Esophagus muscularis mucosa (tissue), 4 donors: ENCODE results near the gene RHBDL1. TPM values are rescaled to one million over a fixed set of nuclear protein-coding genes. Genes with fewer than 3 reads are reported as not detected.

Experiments
- DNase-seq: peaks from one replicate; pipeline ENCODE4 v3.0.0-alpha.2; 2017; ENCODE audit errors: extremely low spot score
- H3K27ac ChIP-seq, 4 donors: fragments of 200-600 bp; sonication (generic); replicated peaks in 1 of 4; 1 replicate in 3 of 4; 2 replicates in 1 of 4; pipeline ENCODE4 v1.5.1; 2016 to 2019; ENCODE audit warnings: mild to moderate bottlenecking in 1 of 4
- H3K27me3 ChIP-seq, 4 donors: fragments of 200-600 bp; sonication (generic); one replicate each; pipeline versions ENCODE4 v1.5.1 to v1.6.0; 2016 to 2019
- H3K36me3 ChIP-seq, 4 donors: fragments of 200-600 bp; sonication (generic); one replicate each; pipeline ENCODE4 v1.5.1; 2016 to 2019
- H3K4me1 ChIP-seq, 4 donors: fragments of 200-600 bp; sonication (generic); one replicate each; pipeline ENCODE4 v1.5.1; 2016 to 2019
- H3K4me3 ChIP-seq, 4 donors: fragments of 200-600 bp; sonication (generic); 1 replicate in 2 of 4; 2 replicates in 2 of 4; pipeline ENCODE4 v1.5.1; 2016 to 2019; ENCODE audit warnings: mild to moderate bottlenecking in 4 of 4, moderate library complexity in 1 of 4
- H3K9me3 ChIP-seq, 4 donors: fragments of 200-600 bp; sonication (generic); 1 replicate in 3 of 4; 2 replicates in 1 of 4; pipeline ENCODE4 v1.5.1; 2016 to 2019
- EP300 ChIP-seq: sonication (generic); formaldehyde crosslinking; IDR thresholded peaks from one replicate; pipeline ENCODE4 v1.6.1; 2017; ENCODE audit warnings: antibody characterized with exemption
- POLR2A ChIP-seq: fragments of 450-650 bp; IDR thresholded peaks from one replicate; pipeline ENCODE4 v1.6.1; 2017; ENCODE audit warnings: antibody characterized with exemption, moderate library complexity, mild to moderate bottlenecking, low read depth
- POLR2AphosphoS5 ChIP-seq, 2 donors: sonication (generic); formaldehyde crosslinking; IDR thresholded peaks; one replicate each; pipeline ENCODE4 v1.6.1; 2017; ENCODE audit warnings: antibody characterized with exemption in 2 of 2
- WGBS: methylation state at CpG from one replicate; pipeline ENCODE4 v1.1.5; 2018; 5-methylcytosine and 5-hydroxymethylcytosine counted together
- intact Hi-C: fragments of 100-400 bp; cut with DNase I; formaldehyde crosslinking; loops from one replicate; pipeline ENCODE4 v1.15.1; 2023
- total RNA-seq, 4 donors: library from RNA; depleted of rRNA; stranded (reverse); fragments of >200 nt; gene quantifications; one replicate each; pipeline versions ENCODE4 v1.1.0 to v1.2.1, GENCODE V29; 2016
- TF ChIP-seq, protein P1 (sequence below), 3 experiments: fragments of 200-600 bp in 2 of 3; fragments of 450-650 bp in 1 of 3; sonication (generic) in 2 of 3; IDR thresholded peaks; one replicate each; pipeline ENCODE4 v1.5.1; 2017 to 2019; ENCODE audit warnings: antibody characterized with exemption in 3 of 3, mild to moderate bottlenecking in 2 of 3, moderate library complexity in 1 of 3

Gene RHBDL1
- total RNA-seq, 4 donors from 2014 or later, result 0.17 to 2.0 (median 0.66) TPM

DNA sequence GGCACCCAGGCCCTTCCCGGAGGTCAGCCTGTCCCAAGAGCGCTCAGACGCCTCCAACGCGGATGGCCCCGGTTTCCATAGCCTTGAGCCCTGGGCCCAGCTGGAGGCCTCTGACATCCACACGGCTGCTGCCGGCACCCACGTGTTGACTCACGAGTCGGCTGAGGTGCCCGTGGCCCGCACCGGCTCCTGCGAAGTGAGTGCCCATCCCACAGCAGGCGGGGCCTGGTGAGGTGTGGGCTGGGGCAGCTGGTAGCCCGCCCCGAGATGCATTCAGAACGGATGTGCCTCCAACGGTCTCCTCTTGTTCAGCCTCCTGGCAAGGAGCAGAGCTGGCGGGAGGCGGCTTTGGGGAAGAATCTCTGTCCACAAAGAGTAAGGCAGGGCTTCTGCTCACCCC lies 23.6 kb upstream of the RHBDL1 start:
- TF ChIP-seq POLR2AphosphoS5 (IDR thresholded peaks at IDR 0.05), result no peak
- TF ChIP-seq, protein P1, sequence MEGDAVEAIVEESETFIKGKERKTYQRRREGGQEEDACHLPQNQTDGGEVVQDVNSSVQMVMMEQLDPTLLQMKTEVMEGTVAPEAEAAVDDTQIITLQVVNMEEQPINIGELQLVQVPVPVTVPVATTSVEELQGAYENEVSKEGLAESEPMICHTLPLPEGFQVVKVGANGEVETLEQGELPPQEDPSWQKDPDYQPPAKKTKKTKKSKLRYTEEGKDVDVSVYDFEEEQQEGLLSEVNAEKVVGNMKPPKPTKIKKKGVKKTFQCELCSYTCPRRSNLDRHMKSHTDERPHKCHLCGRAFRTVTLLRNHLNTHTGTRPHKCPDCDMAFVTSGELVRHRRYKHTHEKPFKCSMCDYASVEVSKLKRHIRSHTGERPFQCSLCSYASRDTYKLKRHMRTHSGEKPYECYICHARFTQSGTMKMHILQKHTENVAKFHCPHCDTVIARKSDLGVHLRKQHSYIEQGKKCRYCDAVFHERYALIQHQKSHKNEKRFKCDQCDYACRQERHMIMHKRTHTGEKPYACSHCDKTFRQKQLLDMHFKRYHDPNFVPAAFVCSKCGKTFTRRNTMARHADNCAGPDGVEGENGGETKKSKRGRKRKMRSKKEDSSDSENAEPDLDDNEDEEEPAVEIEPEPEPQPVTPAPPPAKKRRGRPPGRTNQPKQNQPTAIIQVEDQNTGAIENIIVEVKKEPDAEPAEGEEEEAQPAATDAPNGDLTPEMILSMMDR (IDR thresholded peaks at IDR 0.05), result no peak
- TF ChIP-seq EP300, result no peak
- no peak for TF ChIP-seq POLR2A
- Histone ChIP-seq H3K9me3 (no peaks in the 10 kb centered on the region), H3K36me3 (peaks cover 0 to 52% (median 24%) of the 10 kb centered on the region in 4 donors), H3K4me3 (no peak overlapping the region), H3K4me1 (peaks cover 28 to 40% (median 34%) of the 10 kb centered on the region in 4 donors), H3K27ac (no peak overlapping the region), H3K27me3 (no peaks in the 10 kb centered on the region)
- 88% methylated on average over 15 of the region's 22 CpGs for WGBS
- DNase-seq, result no peak
- intact Hi-C loops, result no loop called here

DNA sequence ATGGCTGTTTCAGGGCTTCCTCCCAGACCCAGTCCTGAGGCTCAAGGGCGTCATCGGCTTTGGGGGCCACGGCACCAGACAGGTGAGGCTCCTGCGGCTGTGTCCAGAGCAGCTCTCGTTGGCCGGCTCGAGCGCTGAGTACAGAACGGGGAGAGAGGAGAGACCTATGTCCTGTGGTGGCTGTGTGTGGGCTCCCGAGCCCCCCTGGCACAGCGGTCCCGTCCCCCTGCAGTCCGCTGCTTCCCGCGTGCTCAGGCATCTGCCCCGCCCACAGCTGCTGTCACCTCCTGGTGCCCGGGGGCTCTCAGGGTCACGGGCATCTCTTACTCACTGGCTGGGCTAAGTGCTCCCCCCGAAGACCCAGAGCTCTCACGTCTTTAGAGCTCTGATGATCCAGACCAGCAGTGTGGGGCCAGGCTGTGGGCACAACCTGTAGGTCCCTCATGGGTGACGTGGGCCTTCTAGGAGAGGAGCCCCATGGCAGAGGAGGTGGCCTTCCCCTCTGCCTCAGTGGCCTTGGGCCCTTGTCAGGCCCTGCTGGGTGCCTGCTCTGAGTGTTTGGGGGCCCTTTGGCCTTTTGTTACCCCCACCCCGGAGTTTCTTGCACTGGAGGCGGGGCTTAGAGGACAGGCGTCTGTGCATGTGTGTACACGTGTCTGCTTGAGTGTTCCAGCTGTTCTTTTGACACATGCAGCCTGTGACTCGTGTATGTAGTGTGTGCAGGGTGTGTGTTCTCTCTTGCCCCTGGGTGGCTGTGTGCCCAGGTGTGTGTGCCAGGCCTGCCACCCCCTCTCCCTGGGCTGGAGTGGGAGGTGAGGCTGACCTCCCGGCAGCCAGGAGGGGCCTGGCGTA lies 22.8 kb upstream of the RHBDL1 start:
- peaks cover 0 to 56% (median 30%) of the 10 kb centered on the region in 4 donors for H3K36me3 ChIP-seq

GRCh38 chr16:654034-654433 lies 21.4 kb upstream of the RHBDL1 start:
- intact Hi-C loops, result no loop called here
- Histone ChIP-seq H3K9me3 (no peaks in the 10 kb centered on the region), H3K27me3 (no peaks in the 10 kb centered on the region), H3K27ac (no peak overlapping the region), H3K4me3 (no peak overlapping the region), H3K36me3 (peaks cover 0 to 70% (median 40%) of the 10 kb centered on the region in 4 donors), H3K4me1 (peaks cover 8 to 21% (median 13%) of the 10 kb centered on the region in 4 donors)
- WGBS, result 91% methylated on average over 12 of the region's 12 CpGs
- TF ChIP-seq EP300 (no peak), POLR2AphosphoS5 (IDR thresholded peaks at IDR 0.05) (no peak), POLR2A (no peak)
- TF ChIP-seq, protein P1 (IDR thresholded peaks at IDR 0.05), result no peak
- no peak for DNase-seq

More for the DNA sequence above, 22.8 kb upstream of the RHBDL1 start:
- whole genome bisulfite sequencing, result 82% methylated on average over 13 of the region's 28 CpGs
- no peak overlapping the region for H3K4me3 ChIP-seq
- peaks cover 19 to 32% (median 25%) of the 10 kb centered on the region in 4 donors for H3K4me1 ChIP-seq
- TF ChIP-seq EP300 (no peak), POLR2A (no peak), POLR2AphosphoS5 (IDR thresholded peaks at IDR 0.05) (no peak)
- TF ChIP-seq, protein P1 (IDR thresholded peaks at IDR 0.05), result no peak
- no peak for DNase-seq
- no peak overlapping the region for H3K27ac ChIP-seq
- no peaks in the 10 kb centered on the region for H3K9me3 ChIP-seq
- intact Hi-C loops, result no loop called here
- H3K27me3 ChIP-seq, result no peaks in the 10 kb centered on the region

GRCh38 chr16:657487-657886 lies 18.0 kb upstream of the RHBDL1 start:
- Histone ChIP-seq H3K27ac (no peak overlapping the region), H3K4me3 (no peak overlapping the region), H3K27me3 (no peaks in the 10 kb centered on the region), H3K36me3 (peaks cover 0 to 62% (median 37%) of the 10 kb centered on the region in 4 donors), H3K9me3 (no peaks in the 10 kb centered on the region), H3K4me1 (peaks cover 10 to 25% (median 20%) of the 10 kb centered on the region in 4 donors)
- intact Hi-C loops, result no loop called here
- DNase-seq, result no peak
- WGBS, result 100% methylated on average over 3 of the region's 22 CpGs
- no peak for TF ChIP-seq POLR2AphosphoS5 (IDR thresholded peaks at IDR 0.05)

DNA sequence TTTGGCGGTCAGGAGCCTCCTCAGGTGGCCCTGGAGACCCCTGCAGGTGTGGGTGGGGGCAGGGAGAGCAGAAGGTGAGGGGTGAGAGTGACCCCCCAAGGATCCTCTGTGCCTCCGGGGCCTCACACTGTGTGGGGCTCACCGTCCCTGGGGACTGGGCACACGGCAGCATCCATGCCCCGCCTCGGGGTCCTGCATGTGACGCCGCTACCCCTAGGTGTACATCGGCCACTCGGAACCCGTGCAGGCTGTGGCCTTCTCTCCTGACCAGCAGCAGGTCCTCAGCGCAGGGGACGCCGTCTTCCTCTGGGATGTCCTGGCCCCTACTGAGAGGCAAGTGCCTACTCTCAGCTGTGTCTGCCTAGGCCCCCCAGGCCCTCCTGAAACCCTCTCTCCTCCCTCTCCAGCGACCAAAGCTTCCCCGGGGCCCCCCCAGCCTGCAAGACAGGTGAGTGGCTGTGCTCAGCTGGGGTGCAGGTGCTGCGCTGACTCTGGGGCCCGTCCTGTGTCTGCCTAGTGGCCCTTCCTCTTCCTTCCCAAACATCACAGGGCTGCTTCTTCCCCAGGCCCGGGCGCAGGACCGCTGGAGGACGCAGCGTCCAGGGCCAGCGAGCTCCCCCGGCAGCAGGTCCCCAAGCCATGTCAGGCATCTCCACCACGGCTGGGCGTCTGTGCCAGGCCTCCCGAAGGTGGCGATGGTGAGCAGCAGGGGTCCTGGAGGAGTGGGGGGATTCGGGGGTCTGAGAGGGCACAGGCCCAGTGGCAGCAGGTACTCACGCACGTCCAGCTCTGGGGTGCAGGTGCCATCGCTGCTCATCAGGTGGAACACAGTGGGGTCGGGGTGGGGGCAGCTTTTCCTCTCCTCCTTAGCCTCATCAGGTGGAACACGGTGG lies 16.5 kb upstream of the RHBDL1 start:
- 84% methylated on average over 32 of the region's 35 CpGs for WGBS
- TF ChIP-seq EP300 (no peak), POLR2A (no peak), POLR2AphosphoS5 (IDR thresholded peaks at IDR 0.05) (no peak)
- TF ChIP-seq, protein P1 (IDR thresholded peaks at IDR 0.05), result no peak
- Histone ChIP-seq H3K4me3 (no peak overlapping the region), H3K9me3 (no peaks in the 10 kb centered on the region), H3K36me3 (peaks cover 0 to 47% (median 30%) of the 10 kb centered on the region in 4 donors), H3K27me3 (no peaks in the 10 kb centered on the region), H3K4me1 (peaks cover 10 to 25% (median 20%) of the 10 kb centered on the region in 4 donors), H3K27ac (no peak overlapping the region)
- no peak for DNase-seq
- intact Hi-C loops, result no loop called here
